Neuron (in vitro differentiated cells): ENCODE measurements around the gene SMOC2.

Experiments
- H2AFZ ChIP-seq: one replicate; pipeline ENCODE4 v1.6.1; 2013; ENCODE audit warnings: low read depth, mild to moderate bottlenecking, inconsistent platforms, low read length, moderate library complexity
- H3K27me3 ChIP-seq: one replicate; pipeline ENCODE4 v1.6.1; 2013; ENCODE audit warnings: low read length; ENCODE audit not compliant: insufficient read depth
- H3K36me3 ChIP-seq: one replicate; pipeline ENCODE4 v1.6.1; 2013; ENCODE audit warnings: low read length; ENCODE audit not compliant: insufficient read depth
- H3K4me1 ChIP-seq: one replicate; pipeline ENCODE4 v1.6.1; 2013; ENCODE audit warnings: low read length; ENCODE audit not compliant: insufficient read depth
- H3K4me3 ChIP-seq: 2 replicates; pipeline ENCODE4 v1.5.1; 2013; ENCODE audit warnings: mild to moderate bottlenecking, low read length, moderate library complexity
- H3K9me3 ChIP-seq: one replicate; pipeline ENCODE4 v1.6.1; 2013; ENCODE audit warnings: low read length

Gene SMOC2

GRCh38 chr6:168575346-168576098 is 134.5 kb downstream of the SMOC2 start:
- H2AFZ ChIP-seq = no peak overlapping the region
- H3K4me3 ChIP-seq = no peak overlapping the region
- no peaks in the 10 kb centered on the region for H3K36me3 ChIP-seq
- H3K27me3 ChIP-seq = no peaks in the 10 kb centered on the region
- H3K4me1 ChIP-seq = peaks cover 13% of the 10 kb centered on the region
- peaks cover 3% of the 10 kb centered on the region for H3K9me3 ChIP-seq

GRCh38 chr6:168576388-168576787 is 135.4 kb downstream of the SMOC2 start:
- H2AFZ ChIP-seq = no peak overlapping the region
- peaks cover 3% of the 10 kb centered on the region for H3K9me3 ChIP-seq
- H3K4me1 ChIP-seq = peaks cover 13% of the 10 kb centered on the region
- H3K27me3 ChIP-seq = no peaks in the 10 kb centered on the region
- H3K4me3 ChIP-seq = no peak overlapping the region
- H3K36me3 ChIP-seq = no peaks in the 10 kb centered on the region

- Histone ChIP-seq H2AFZ (no peak overlapping the region), H3K4me1 (peaks cover 13% of the 10 kb centered on the region), H3K9me3 (peaks cover 3% of the 10 kb centered on the region), H3K36me3 (no peaks in the 10 kb centered on the region), H3K27me3 (no peaks in the 10 kb centered on the region), H3K4me3 (no peak overlapping the region)
Observed at GRCh38 chr6:168577496-168577895, 136.5 kb downstream of the SMOC2 start.

- H3K36me3 ChIP-seq = no peaks in the 10 kb centered on the region
- no peak overlapping the region for H3K4me3 ChIP-seq
- H3K9me3 ChIP-seq = peaks cover 3% of the 10 kb centered on the region
- H2AFZ ChIP-seq = no peak overlapping the region
- no peaks in the 10 kb centered on the region for H3K27me3 ChIP-seq
- peaks cover 13% of the 10 kb centered on the region for H3K4me1 ChIP-seq
Observed at GRCh38 chr6:168578036-168578435, 137.1 kb downstream of the SMOC2 start.

- H2AFZ ChIP-seq = no peak overlapping the region
- H3K9me3 ChIP-seq = peaks cover 3% of the 10 kb centered on the region
- no peaks in the 10 kb centered on the region for H3K27me3 ChIP-seq
- peaks cover 13% of the 10 kb centered on the region for H3K4me1 ChIP-seq
- no peak overlapping the region for H3K4me3 ChIP-seq
- no peaks in the 10 kb centered on the region for H3K36me3 ChIP-seq
Observed at GRCh38 chr6:168581236-168581635, 140.3 kb downstream of the SMOC2 start.

- H3K4me3 ChIP-seq = no peak overlapping the region
- no peaks in the 10 kb centered on the region for H3K9me3 ChIP-seq
- H3K36me3 ChIP-seq = no peaks in the 10 kb centered on the region
- H2AFZ ChIP-seq = no peak overlapping the region
- peaks cover 13% of the 10 kb centered on the region for H3K4me1 ChIP-seq
- no peaks in the 10 kb centered on the region for H3K27me3 ChIP-seq
Observed at GRCh38 chr6:168581706-168582105, 140.7 kb downstream of the SMOC2 start.

GRCh38 chr6:168582571-168582981 is 141.6 kb downstream of the SMOC2 start:
- H3K4me1 ChIP-seq = peaks cover 13% of the 10 kb centered on the region
- no peaks in the 10 kb centered on the region for H3K36me3 ChIP-seq
- H3K9me3 ChIP-seq = no peaks in the 10 kb centered on the region
- H3K27me3 ChIP-seq = no peaks in the 10 kb centered on the region
- H2AFZ ChIP-seq = no peak overlapping the region
- no peak overlapping the region for H3K4me3 ChIP-seq

- H3K36me3 ChIP-seq = no peaks in the 10 kb centered on the region
- H3K4me3 ChIP-seq = no peak overlapping the region
- H3K9me3 ChIP-seq = no peaks in the 10 kb centered on the region
- no peaks in the 10 kb centered on the region for H3K27me3 ChIP-seq
- peaks cover 8% of the 10 kb centered on the region for H3K4me1 ChIP-seq
- no peak overlapping the region for H2AFZ ChIP-seq
Observed at GRCh38 chr6:168583126-168583525, 142.1 kb downstream of the SMOC2 start.

- no peaks in the 10 kb centered on the region for H3K9me3 ChIP-seq
- H3K4me3 ChIP-seq = no peak overlapping the region
- H2AFZ ChIP-seq = no peak overlapping the region
- H3K4me1 ChIP-seq = peaks cover 1% of the 10 kb centered on the region
- H3K27me3 ChIP-seq = no peaks in the 10 kb centered on the region
- no peaks in the 10 kb centered on the region for H3K36me3 ChIP-seq
Observed at GRCh38 chr6:168583821-168584220, 142.8 kb downstream of the SMOC2 start.

- Histone ChIP-seq H3K27me3 (no peaks in the 10 kb centered on the region), H3K4me1 (no peaks in the 10 kb centered on the region), H2AFZ (no peak overlapping the region), H3K9me3 (no peaks in the 10 kb centered on the region), H3K36me3 (no peaks in the 10 kb centered on the region), H3K4me3 (no peak overlapping the region)
Observed at GRCh38 chr6:168584249-168584648, 143.3 kb downstream of the SMOC2 start.

- no peaks in the 10 kb centered on the region for H3K27me3 ChIP-seq
- H3K9me3 ChIP-seq = no peaks in the 10 kb centered on the region
- H2AFZ ChIP-seq = no peak overlapping the region
- no peaks in the 10 kb centered on the region for H3K4me1 ChIP-seq
- no peak overlapping the region for H3K4me3 ChIP-seq
- H3K36me3 ChIP-seq = no peaks in the 10 kb centered on the region
Observed at GRCh38 chr6:168584671-168585070, 143.7 kb downstream of the SMOC2 start.

- no peaks in the 10 kb centered on the region for H3K9me3 ChIP-seq
- H3K4me1 ChIP-seq = no peaks in the 10 kb centered on the region
- H3K4me3 ChIP-seq = no peak overlapping the region
- H3K27me3 ChIP-seq = no peaks in the 10 kb centered on the region
- no peak overlapping the region for H2AFZ ChIP-seq
- H3K36me3 ChIP-seq = no peaks in the 10 kb centered on the region
Observed at GRCh38 chr6:168585441-168585840, 144.5 kb downstream of the SMOC2 start.

GRCh38 chr6:168589275-168589674 is 148.3 kb downstream of the SMOC2 start:
- Histone ChIP-seq H2AFZ (no peak overlapping the region), H3K36me3 (no peaks in the 10 kb centered on the region), H3K4me3 (no peak overlapping the region), H3K27me3 (no peaks in the 10 kb centered on the region), H3K9me3 (no peaks in the 10 kb centered on the region), H3K4me1 (no peaks in the 10 kb centered on the region)

GRCh38 chr6:168590406-168590805 is 149.4 kb downstream of the SMOC2 start:
- Histone ChIP-seq H3K4me1 (no peaks in the 10 kb centered on the region), H3K4me3 (no peak overlapping the region), H3K9me3 (no peaks in the 10 kb centered on the region), H3K27me3 (no peaks in the 10 kb centered on the region), H2AFZ (no peak overlapping the region), H3K36me3 (no peaks in the 10 kb centered on the region)
